HepG2 (cell line): ENCODE measurements around the gene ANKS1A. TPM values are rescaled to one million over a fixed set of nuclear protein-coding genes. Genes with fewer than 3 reads are reported as not detected.

ENCODE experiments used
- ATAC-seq: fragments of 200-7000 bp; cut with Tn5 transposase; 3 replicates; pipeline ENCODE4 v1.9.1; 2020; ENCODE audit warnings: mild to moderate bottlenecking, moderate library complexity
- BruUV-seq: library from RNA; stranded (reverse); fragments of 400-500 nt; replicated peaks from 2 replicates; lab custom pipeline; 2021; lab: Mats Ljungman, UMichigan
- CTCF ChIA-PET: fragments of 300-600 bp; formaldehyde crosslinking; extraction: SDS; loops from one replicate; lab custom pipeline; 2021; ENCODE audit warnings: low total read pairs, inconsistent platforms, low intra/inter-chr PET ratio; lab: Yijun Ruan, JAX
- POLR2A ChIA-PET: fragments of 350-600 bp; sonication (Branson Sonifier 250); formaldehyde crosslinking; loops from one replicate; lab custom pipeline; 2020; ENCODE audit warnings: antibody characterized with exemption, inconsistent platforms; lab: Yijun Ruan, JAX
- DNase-seq: peaks from one replicate; pipeline ENCODE4 v3.0.0-alpha.2; 2015; ENCODE audit warnings: low spot score
- FAIRE-seq: peaks from 3 replicates; lab custom pipeline; 2011; peaks lifted over from hg19 to GRCh38; lab: Jason Lieb, UNC
- H2AFZ ChIP-seq: one replicate; pipeline ENCODE4 v1.6.1; 2011; ENCODE audit warnings: low read length, inconsistent platforms
- H3K27ac ChIP-seq: fragments of 300-600 bp; 3 replicates; pipeline ENCODE4 v1.8.0; 2011; ENCODE audit warnings: mixed run types, mild to moderate bottlenecking, mixed read lengths, low read length, inconsistent platforms; ENCODE audit not compliant: insufficient read depth; ENCODE audit errors: extremely low read length
- H3K27me3 ChIP-seq, 2 experiments: fragments of 200-600 bp in 1 of 2; 2 replicates in 1 of 2; 3 replicates in 1 of 2; pipeline versions ENCODE4 v1.6.0 to v1.8.0; 2011; ENCODE audit warnings: low read length in 2 of 2, mild to moderate bottlenecking in 2 of 2, moderate library complexity in 2 of 2, inconsistent platforms in 1 of 2; ENCODE audit not compliant: insufficient read depth in 2 of 2, control insufficient read depth in 1 of 2
- H3K36me3 ChIP-seq, 2 experiments: fragments of 200-600 bp in 1 of 2; replicated peaks in 1 of 2; 2 replicates in 1 of 2; 3 replicates in 1 of 2; pipeline versions ENCODE4 v1.5.1 to v1.8.0; 2011; ENCODE audit warnings: low read length in 2 of 2, inconsistent platforms in 1 of 2; ENCODE audit not compliant: insufficient read depth in 2 of 2, control insufficient read depth in 1 of 2
- H3K4me1 ChIP-seq: 2 replicates; pipeline ENCODE4 v1.5.1; 2012; ENCODE audit warnings: low read length, inconsistent platforms; ENCODE audit not compliant: insufficient read depth
- H3K4me2 ChIP-seq: 2 replicates; pipeline ENCODE4 v1.6.0; 2011; ENCODE audit warnings: low read depth, low read length, inconsistent platforms
- H3K4me3 ChIP-seq, 3 experiments: fragments of 200-600 bp in 1 of 3; sonication (generic), shearing (Covaris generic) in 1 of 3; replicated peaks in 1 of 3; 2 replicates each; pipeline ENCODE4 v1.5.1; 2011 to 2016; ENCODE audit warnings: low read length in 3 of 3, inconsistent platforms in 2 of 3, low read depth in 2 of 3, mild to moderate bottlenecking in 2 of 3, control low read depth in 1 of 3, mixed read lengths in 1 of 3; ENCODE audit not compliant: insufficient read depth in 1 of 3
- H3K79me2 ChIP-seq: one replicate; pipeline ENCODE4 v1.6.1; 2011; ENCODE audit warnings: low read length, inconsistent platforms; ENCODE audit not compliant: insufficient read depth
- H3K9ac ChIP-seq: 2 replicates; pipeline ENCODE4 v1.6.0; 2011; ENCODE audit warnings: mild to moderate bottlenecking, low read depth, low read length, inconsistent platforms; ENCODE audit not compliant: insufficient read depth
- H3K9me3 ChIP-seq: 2 replicates; pipeline ENCODE4 v1.5.1; 2012; ENCODE audit warnings: mild to moderate bottlenecking, low read length
- H4K20me1 ChIP-seq: 2 replicates; pipeline ENCODE4 v1.6.0; 2011; ENCODE audit warnings: inconsistent platforms, mild to moderate bottlenecking, low read length, moderate library complexity; ENCODE audit not compliant: insufficient read depth
- AHR ChIP-seq: IDR thresholded peaks from 2 replicates; pipeline ENCODE4 v1.6.1; 2018; ENCODE audit warnings: missing genetic modification reagents, missing compliant biosample characterization
- CAMTA2 ChIP-seq: sonication (generic); formaldehyde crosslinking; IDR thresholded peaks from 2 replicates; pipeline ENCODE4 v1.4.0; 2020; ENCODE audit warnings: mild to moderate bottlenecking, missing genetic modification reagents, borderline replicate concordance
- HES4 ChIP-seq: sonication (generic); formaldehyde crosslinking; IDR thresholded peaks from 2 replicates; pipeline ENCODE4 v1.9.0; 2021; ENCODE audit warnings: mild to moderate bottlenecking, missing genetic modification reagents, borderline replicate concordance
- MAFK ChIP-seq, 2 experiments: IDR thresholded peaks in 1 of 2; conservative IDR thresholded peaks in 1 of 2; 2 replicates each; pipeline ENCODE4 v1.6.1; 2011; ENCODE audit warnings: improper control_type of control experiment in 2 of 2, low read length in 2 of 2
- SP4 ChIP-seq: sonication (generic); formaldehyde crosslinking; IDR thresholded peaks from 2 replicates; pipeline ENCODE4 v1.8.1; 2023; ENCODE audit warnings: mild to moderate bottlenecking, missing genetic modification reagents
- ZKSCAN8 ChIP-seq: IDR thresholded peaks from 2 replicates; pipeline ENCODE4 v1.6.1; 2016; ENCODE audit warnings: borderline replicate concordance, missing genetic modification reagents, missing compliant biosample characterization
- ZNF12 ChIP-seq: sonication (generic); formaldehyde crosslinking; IDR thresholded peaks from 2 replicates; pipeline ENCODE4 v1.5.0; 2020; ENCODE audit warnings: missing genetic modification reagents
- WGBS: methylation state at CpG from one replicate; pipeline ENCODE4 v1.1.6; 2017; ENCODE audit warnings: low lambda C conversion rate; 5-methylcytosine and 5-hydroxymethylcytosine counted together
- in situ Hi-C: cut with HindIII; loops from 2 replicates; pipeline ENCODE4 v1.10.0; 2017; ENCODE audit warnings: low pct_unique_long_range_greater_than_20kb; ENCODE audit not compliant: extremely low pct_ligation_motif_present
- intact Hi-C: fragments of 100-400 bp; cut with micrococcal nuclease; formaldehyde crosslinking; loops from one replicate; pipeline ENCODE4 v1.10.0; 2022; ENCODE audit not compliant: unreplicated experiment
- polyA plus RNA-seq, 8 experiments: library from polyadenylated mRNA; depleted of rRNA in 3 of 8; stranded (reverse) in 7 of 8; unstranded in 1 of 8; fragments of >200 nt; fragmentation: Illumina TruSeq in 4 of 8; extraction: Trizol in 4 of 8; gene quantifications; 2 replicates each; pipeline versions ENCODE4 v1.2.1 to v1.2.3, GENCODE V29; 2011 to 2016; ENCODE audit warnings: low read depth in 4 of 8, missing spikeins in 1 of 8, mixed read lengths in 1 of 8; ENCODE audit not compliant: insufficient read depth in 1 of 8
- total RNA-seq, 5 experiments: library from RNA; depleted of rRNA; stranded (reverse); fragments of >200 nt; fragmentation: Illumina TruSeq; extraction: Trizol; gene quantifications; 2 replicates each; pipeline ENCODE4 v1.2.3, GENCODE V29; 2016; ENCODE audit warnings: low read depth in 1 of 5
- TF ChIP-seq, protein P1 (sequence below): sonication (generic); formaldehyde crosslinking; IDR thresholded peaks from 2 replicates; pipeline ENCODE4 v1.5.0; 2020; ENCODE audit warnings: mild to moderate bottlenecking, missing genetic modification reagents
- TF ChIP-seq, protein P2 (sequence below): sonication (generic); formaldehyde crosslinking; IDR thresholded peaks from 2 replicates; pipeline ENCODE4 v1.5.0; 2020; ENCODE audit warnings: mild to moderate bottlenecking, missing genetic modification reagents
- TF ChIP-seq, protein P3 (sequence below): sonication (generic); formaldehyde crosslinking; IDR thresholded peaks from 2 replicates; pipeline ENCODE4 v1.4.0; 2020; ENCODE audit warnings: missing genetic modification reagents, borderline replicate concordance
- TF ChIP-seq, protein P4 (sequence below): fragments of 450-650 bp; IDR thresholded peaks from 2 replicates; pipeline ENCODE4 v1.6.1; 2016

ANKS1A gene
- total and polyA plus RNA-seq, 2 of the 13 experiments (the other 11 are each of a cell fraction or from before 2014, with no cell fraction given) = 7.2 to 15.1 TPM

DNA sequence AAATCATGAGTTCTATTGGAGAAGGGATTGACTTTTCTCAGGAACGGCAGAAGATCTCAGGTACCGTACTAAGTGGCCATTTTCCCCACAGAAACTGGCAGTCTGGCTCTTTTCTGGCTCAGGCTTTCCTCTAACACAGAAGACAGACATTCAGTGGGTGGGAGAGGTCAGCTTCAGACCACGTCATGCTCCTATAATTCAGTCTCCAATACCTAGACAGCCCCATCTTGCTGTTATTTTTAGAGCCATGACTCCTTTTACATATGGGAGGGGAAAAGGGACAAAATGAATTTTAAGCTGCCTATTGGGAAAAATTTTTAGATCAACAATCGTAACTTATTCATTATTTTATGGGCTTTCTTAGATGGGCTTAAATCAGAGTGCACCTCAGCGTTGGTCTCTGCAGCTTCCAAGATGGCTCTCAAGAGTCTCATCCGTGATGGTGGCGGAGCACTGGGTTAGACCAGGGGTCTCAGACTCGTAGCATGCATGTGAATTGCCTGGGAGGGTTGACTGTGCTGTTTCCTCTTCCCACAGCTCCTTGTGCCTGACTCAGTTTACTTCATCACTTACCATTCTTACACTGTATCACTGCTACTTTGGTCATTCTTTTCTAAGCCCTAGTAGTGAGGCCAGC is 165.2 kb downstream of the ANKS1A start:
- Histone ChIP-seq H2AFZ (no peak overlapping the region), H3K27me3 (no peaks in the 10 kb centered on the region), H3K4me2 (no peak overlapping the region), H3K79me2 (no peaks in the 10 kb centered on the region), H3K4me3 (no peak overlapping the region), H3K4me1 (peaks cover 13% of the 10 kb centered on the region), H3K27ac (no peak overlapping the region), H4K20me1 (no peaks in the 10 kb centered on the region), H3K36me3 (peaks cover 7 to 33% of the 10 kb centered on the region in 2 experiments; a peak in 4 of 5 replicates), H3K9ac (no peak overlapping the region), H3K9me3 (no peaks in the 10 kb centered on the region)
- WGBS = 93% methylated on average over 8 of the region's 8 CpGs
- intact Hi-C loops (no loop called here), in situ Hi-C loops (no loop called here)
- no peak for ATAC-seq
- POLR2A ChIA-PET = no interaction called here
- no peak for FAIRE-seq
- DNase-seq = no peak
- TF ChIP-seq HES4 = no peak
- no peak for TF ChIP-seq ZKSCAN8 (CRISPR knock-in tag)
- TF ChIP-seq, protein P1, sequence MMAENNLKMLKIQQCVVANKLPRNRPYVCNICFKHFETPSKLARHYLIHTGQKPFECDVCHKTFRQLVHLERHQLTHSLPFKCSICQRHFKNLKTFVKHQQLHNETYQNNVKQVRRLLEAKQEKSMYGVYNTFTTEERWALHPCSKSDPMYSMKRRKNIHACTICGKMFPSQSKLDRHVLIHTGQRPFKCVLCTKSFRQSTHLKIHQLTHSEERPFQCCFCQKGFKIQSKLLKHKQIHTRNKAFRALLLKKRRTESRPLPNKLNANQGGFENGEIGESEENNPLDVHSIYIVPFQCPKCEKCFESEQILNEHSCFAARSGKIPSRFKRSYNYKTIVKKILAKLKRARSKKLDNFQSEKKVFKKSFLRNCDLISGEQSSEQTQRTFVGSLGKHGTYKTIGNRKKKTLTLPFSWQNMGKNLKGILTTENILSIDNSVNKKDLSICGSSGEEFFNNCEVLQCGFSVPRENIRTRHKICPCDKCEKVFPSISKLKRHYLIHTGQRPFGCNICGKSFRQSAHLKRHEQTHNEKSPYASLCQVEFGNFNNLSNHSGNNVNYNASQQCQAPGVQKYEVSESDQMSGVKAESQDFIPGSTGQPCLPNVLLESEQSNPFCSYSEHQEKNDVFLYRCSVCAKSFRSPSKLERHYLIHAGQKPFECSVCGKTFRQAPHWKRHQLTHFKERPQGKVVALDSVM (CRISPR knock-in tag) = no peak
- TF ChIP-seq, protein P2, sequence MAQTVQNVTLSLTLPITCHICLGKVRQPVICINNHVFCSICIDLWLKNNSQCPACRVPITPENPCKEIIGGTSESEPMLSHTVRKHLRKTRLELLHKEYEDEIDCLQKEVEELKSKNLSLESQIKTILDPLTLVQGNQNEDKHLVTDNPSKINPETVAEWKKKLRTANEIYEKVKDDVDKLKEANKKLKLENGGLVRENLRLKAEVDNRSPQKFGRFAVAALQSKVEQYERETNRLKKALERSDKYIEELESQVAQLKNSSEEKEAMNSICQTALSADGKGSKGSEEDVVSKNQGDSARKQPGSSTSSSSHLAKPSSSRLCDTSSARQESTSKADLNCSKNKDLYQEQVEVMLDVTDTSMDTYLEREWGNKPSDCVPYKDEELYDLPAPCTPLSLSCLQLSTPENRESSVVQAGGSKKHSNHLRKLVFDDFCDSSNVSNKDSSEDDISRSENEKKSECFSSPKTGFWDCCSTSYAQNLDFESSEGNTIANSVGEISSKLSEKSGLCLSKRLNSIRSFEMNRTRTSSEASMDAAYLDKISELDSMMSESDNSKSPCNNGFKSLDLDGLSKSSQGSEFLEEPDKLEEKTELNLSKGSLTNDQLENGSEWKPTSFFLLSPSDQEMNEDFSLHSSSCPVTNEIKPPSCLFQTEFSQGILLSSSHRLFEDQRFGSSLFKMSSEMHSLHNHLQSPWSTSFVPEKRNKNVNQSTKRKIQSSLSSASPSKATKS (CRISPR knock-in tag) = no peak
- no peak for TF ChIP-seq ZNF12 (CRISPR knock-in tag)
- TF ChIP-seq, protein P3, sequence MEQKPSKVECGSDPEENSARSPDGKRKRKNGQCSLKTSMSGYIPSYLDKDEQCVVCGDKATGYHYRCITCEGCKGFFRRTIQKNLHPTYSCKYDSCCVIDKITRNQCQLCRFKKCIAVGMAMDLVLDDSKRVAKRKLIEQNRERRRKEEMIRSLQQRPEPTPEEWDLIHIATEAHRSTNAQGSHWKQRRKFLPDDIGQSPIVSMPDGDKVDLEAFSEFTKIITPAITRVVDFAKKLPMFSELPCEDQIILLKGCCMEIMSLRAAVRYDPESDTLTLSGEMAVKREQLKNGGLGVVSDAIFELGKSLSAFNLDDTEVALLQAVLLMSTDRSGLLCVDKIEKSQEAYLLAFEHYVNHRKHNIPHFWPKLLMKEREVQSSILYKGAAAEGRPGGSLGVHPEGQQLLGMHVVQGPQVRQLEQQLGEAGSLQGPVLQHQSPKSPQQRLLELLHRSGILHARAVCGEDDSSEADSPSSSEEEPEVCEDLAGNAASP (CRISPR knock-in tag) = no peak
- TF ChIP-seq, protein P4, sequence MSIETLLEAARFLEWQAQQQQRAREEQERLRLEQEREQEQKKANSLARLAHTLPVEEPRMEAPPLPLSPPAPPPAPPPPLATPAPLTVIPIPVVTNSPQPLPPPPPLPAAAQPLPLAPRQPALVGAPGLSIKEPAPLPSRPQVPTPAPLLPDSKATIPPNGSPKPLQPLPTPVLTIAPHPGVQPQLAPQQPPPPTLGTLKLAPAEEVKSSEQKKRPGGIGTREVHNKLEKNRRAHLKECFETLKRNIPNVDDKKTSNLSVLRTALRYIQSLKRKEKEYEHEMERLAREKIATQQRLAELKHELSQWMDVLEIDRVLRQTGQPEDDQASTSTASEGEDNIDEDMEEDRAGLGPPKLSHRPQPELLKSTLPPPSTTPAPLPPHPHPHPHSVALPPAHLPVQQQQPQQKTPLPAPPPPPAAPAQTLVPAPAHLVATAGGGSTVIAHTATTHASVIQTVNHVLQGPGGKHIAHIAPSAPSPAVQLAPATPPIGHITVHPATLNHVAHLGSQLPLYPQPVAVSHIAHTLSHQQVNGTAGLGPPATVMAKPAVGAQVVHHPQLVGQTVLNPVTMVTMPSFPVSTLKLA = no peak
- no peak for TF ChIP-seq SP4
- no peak for TF ChIP-seq AHR (CRISPR knock-in tag)
- no peak for TF ChIP-seq CAMTA2 (CRISPR knock-in tag)
- TF ChIP-seq MAFK (conservative IDR thresholded peaks at IDR 0.05 in 1 of 2, IDR thresholded peaks at IDR 0.05 in 1 of 2; ENCODE audit: low read length in 2 of 2) = no peak
- CTCF ChIA-PET = no interaction called here
- BruUV-seq = no TSS peak
